ENCODE measurements around the gene PTPRG.

Gene PTPRG

GRCh38 chr3:61919371-61919770, 358.0 kb downstream of the PTPRG start:
- no peak overlapping the region for H3K27ac Mint-ChIP-seq
- H3K27me3 Mint-ChIP-seq = peaks cover 2% of the 10 kb centered on the region
- DNase-seq (ENCODE audit: low spot score in 2 of 2) (no peak), ATAC-seq (ENCODE audit: low read depth) (no peak)
- no peaks in the 10 kb centered on the region for H3K4me1 Mint-ChIP-seq
- no peaks in the 10 kb centered on the region for H3K36me3 Mint-ChIP-seq
- no peak overlapping the region for H3K4me3 Mint-ChIP-seq
- peaks cover 2% of the 10 kb centered on the region for H3K9me3 Mint-ChIP-seq

- H3K36me3 Mint-ChIP-seq = no peaks in the 10 kb centered on the region
- no peak overlapping the region for H3K27ac Mint-ChIP-seq
- ATAC-seq (ENCODE audit: low read depth) = no peak
- peaks cover 2% of the 10 kb centered on the region for H3K9me3 Mint-ChIP-seq
- H3K4me1 Mint-ChIP-seq = no peaks in the 10 kb centered on the region
- H3K4me3 Mint-ChIP-seq = no peak overlapping the region
- peaks cover 2% of the 10 kb centered on the region for H3K27me3 Mint-ChIP-seq
- no peak for DNase-seq (ENCODE audit: low spot score in 2 of 2)
Observed at GRCh38 chr3:61922118-61922517, 360.7 kb downstream of the PTPRG start.

- no peaks in the 10 kb centered on the region for H3K9me3 Mint-ChIP-seq
- DNase-seq (ENCODE audit: low spot score in 2 of 2) (no peak), ATAC-seq (ENCODE audit: low read depth) (no peak)
- H3K27ac Mint-ChIP-seq = no peak overlapping the region
- H3K36me3 Mint-ChIP-seq = no peaks in the 10 kb centered on the region
- H3K4me1 Mint-ChIP-seq = no peaks in the 10 kb centered on the region
- H3K27me3 Mint-ChIP-seq = peaks cover 2% of the 10 kb centered on the region
- no peak overlapping the region for H3K4me3 Mint-ChIP-seq
Observed at GRCh38 chr3:61924090-61924735, 362.8 kb downstream of the PTPRG start.

- peaks cover 2% of the 10 kb centered on the region for H3K27me3 Mint-ChIP-seq
- H3K4me1 Mint-ChIP-seq = no peaks in the 10 kb centered on the region
- DNase-seq (ENCODE audit: low spot score in 2 of 2) (no peak), ATAC-seq (ENCODE audit: low read depth) (no peak)
- no peaks in the 10 kb centered on the region for H3K36me3 Mint-ChIP-seq
- no peak overlapping the region for H3K4me3 Mint-ChIP-seq
- no peaks in the 10 kb centered on the region for H3K9me3 Mint-ChIP-seq
- no peak overlapping the region for H3K27ac Mint-ChIP-seq
Observed at GRCh38 chr3:61924991-61925390, 363.6 kb downstream of the PTPRG start.

GRCh38 chr3:61925721-61926120, 364.4 kb downstream of the PTPRG start:
- ATAC-seq (ENCODE audit: low read depth) = no peak
- H3K4me3 Mint-ChIP-seq = no peak overlapping the region

GRCh38 chr3:61926923-61927322, 365.6 kb downstream of the PTPRG start:
- DNase-seq (ENCODE audit: low spot score in 2 of 2) (no peak), ATAC-seq (ENCODE audit: low read depth) (no peak)
- peaks cover 2% of the 10 kb centered on the region for H3K27me3 Mint-ChIP-seq
- H3K36me3 Mint-ChIP-seq = no peaks in the 10 kb centered on the region
- H3K4me3 Mint-ChIP-seq = no peak overlapping the region
- H3K9me3 Mint-ChIP-seq = peaks cover 2% of the 10 kb centered on the region
- no peak overlapping the region for H3K27ac Mint-ChIP-seq
- no peaks in the 10 kb centered on the region for H3K4me1 Mint-ChIP-seq

More at GRCh38 chr3:61925721-61926120, 364.4 kb downstream of the PTPRG start:
- H3K27me3 Mint-ChIP-seq = peaks cover 2% of the 10 kb centered on the region
- no peaks in the 10 kb centered on the region for H3K9me3 Mint-ChIP-seq
- no peaks in the 10 kb centered on the region for H3K36me3 Mint-ChIP-seq
- no peaks in the 10 kb centered on the region for H3K4me1 Mint-ChIP-seq
- no peak for DNase-seq (ENCODE audit: low spot score in 2 of 2)
- H3K27ac Mint-ChIP-seq = no peak overlapping the region

- Mint-ChIP-seq H3K27me3 (peaks cover 2% of the 10 kb centered on the region), H3K9me3 (peaks cover 2% of the 10 kb centered on the region), H3K36me3 (no peaks in the 10 kb centered on the region), H3K4me3 (no peak overlapping the region), H3K4me1 (no peaks in the 10 kb centered on the region), H3K27ac (no peak overlapping the region)
- DNase-seq (ENCODE audit: low spot score in 2 of 2) (no peak), ATAC-seq (ENCODE audit: low read depth) (no peak)
Observed at GRCh38 chr3:61927332-61927731, 366.0 kb downstream of the PTPRG start.

- DNase-seq (ENCODE audit: low spot score in 2 of 2) = no peak
- no peak overlapping the region for H3K4me3 Mint-ChIP-seq
- no peaks in the 10 kb centered on the region for H3K36me3 Mint-ChIP-seq
- peaks cover 2% of the 10 kb centered on the region for H3K27me3 Mint-ChIP-seq
- no peak for ATAC-seq (ENCODE audit: low read depth)
- H3K4me1 Mint-ChIP-seq = no peaks in the 10 kb centered on the region
- peaks cover 2% of the 10 kb centered on the region for H3K9me3 Mint-ChIP-seq
- no peak overlapping the region for H3K27ac Mint-ChIP-seq
Observed at GRCh38 chr3:61928039-61928438, 366.7 kb downstream of the PTPRG start.

- ATAC-seq (ENCODE audit: low read depth) (no peak), DNase-seq (ENCODE audit: low spot score in 2 of 2) (no peak)
- peaks cover 2% of the 10 kb centered on the region for H3K9me3 Mint-ChIP-seq
- H3K27me3 Mint-ChIP-seq = peaks cover 2% of the 10 kb centered on the region
- H3K4me1 Mint-ChIP-seq = no peaks in the 10 kb centered on the region
- no peaks in the 10 kb centered on the region for H3K36me3 Mint-ChIP-seq
- no peak overlapping the region for H3K27ac Mint-ChIP-seq
- H3K4me3 Mint-ChIP-seq = no peak overlapping the region
Observed at GRCh38 chr3:61928776-61929314, 367.5 kb downstream of the PTPRG start.

- DNase-seq (ENCODE audit: low spot score in 2 of 2) (no peak), ATAC-seq (ENCODE audit: low read depth) (no peak)
- H3K4me3 Mint-ChIP-seq = no peak overlapping the region
- no peak overlapping the region for H3K27ac Mint-ChIP-seq
- no peaks in the 10 kb centered on the region for H3K27me3 Mint-ChIP-seq
- H3K36me3 Mint-ChIP-seq = no peaks in the 10 kb centered on the region
- no peaks in the 10 kb centered on the region for H3K4me1 Mint-ChIP-seq
- peaks cover 2% of the 10 kb centered on the region for H3K9me3 Mint-ChIP-seq
Observed at GRCh38 chr3:61929617-61930016, 368.2 kb downstream of the PTPRG start.

- Mint-ChIP-seq H3K27me3 (no peaks in the 10 kb centered on the region), H3K9me3 (peaks cover 4% of the 10 kb centered on the region), H3K4me3 (no peak overlapping the region), H3K36me3 (no peaks in the 10 kb centered on the region), H3K4me1 (no peaks in the 10 kb centered on the region), H3K27ac (no peak overlapping the region)
- no peak for ATAC-seq (ENCODE audit: low read depth)
- no peak for DNase-seq (ENCODE audit: low spot score in 2 of 2)
Observed at GRCh38 chr3:61932499-61932898, 371.1 kb downstream of the PTPRG start.

GRCh38 chr3:61933798-61934504, 372.6 kb downstream of the PTPRG start:
- Mint-ChIP-seq H3K27me3 (no peaks in the 10 kb centered on the region), H3K9me3 (peaks cover 4% of the 10 kb centered on the region), H3K4me1 (no peaks in the 10 kb centered on the region), H3K27ac (no peak overlapping the region), H3K36me3 (no peaks in the 10 kb centered on the region), H3K4me3 (no peak overlapping the region)
- ATAC-seq (ENCODE audit: low read depth) (no peak), DNase-seq (ENCODE audit: low spot score in 2 of 2) (no peak)

- DNase-seq (ENCODE audit: low spot score in 2 of 2) = no peak
- Mint-ChIP-seq H3K27me3 (no peaks in the 10 kb centered on the region), H3K4me3 (no peak overlapping the region), H3K4me1 (no peaks in the 10 kb centered on the region), H3K9me3 (peaks cover 4% of the 10 kb centered on the region), H3K36me3 (no peaks in the 10 kb centered on the region), H3K27ac (no peak overlapping the region)
- ATAC-seq (ENCODE audit: low read depth) = no peak
Observed at GRCh38 chr3:61934505-61934871, 373.1 kb downstream of the PTPRG start.

GRCh38 chr3:61935814-61936213, 374.4 kb downstream of the PTPRG start:
- H3K27me3 Mint-ChIP-seq = no peaks in the 10 kb centered on the region
- peaks cover 4% of the 10 kb centered on the region for H3K9me3 Mint-ChIP-seq
- no peak overlapping the region for H3K4me3 Mint-ChIP-seq
- no peak for DNase-seq (ENCODE audit: low spot score in 2 of 2)
- H3K27ac Mint-ChIP-seq = no peak overlapping the region
- H3K36me3 Mint-ChIP-seq = no peaks in the 10 kb centered on the region
- ATAC-seq (ENCODE audit: low read depth) = no peak
- no peaks in the 10 kb centered on the region for H3K4me1 Mint-ChIP-seq
